ENCODE results near the gene EIF6.
A peak's percentile ranks its signal among the peaks of the same experiment; 100 is the strongest.

EIF6 gene

DNA sequence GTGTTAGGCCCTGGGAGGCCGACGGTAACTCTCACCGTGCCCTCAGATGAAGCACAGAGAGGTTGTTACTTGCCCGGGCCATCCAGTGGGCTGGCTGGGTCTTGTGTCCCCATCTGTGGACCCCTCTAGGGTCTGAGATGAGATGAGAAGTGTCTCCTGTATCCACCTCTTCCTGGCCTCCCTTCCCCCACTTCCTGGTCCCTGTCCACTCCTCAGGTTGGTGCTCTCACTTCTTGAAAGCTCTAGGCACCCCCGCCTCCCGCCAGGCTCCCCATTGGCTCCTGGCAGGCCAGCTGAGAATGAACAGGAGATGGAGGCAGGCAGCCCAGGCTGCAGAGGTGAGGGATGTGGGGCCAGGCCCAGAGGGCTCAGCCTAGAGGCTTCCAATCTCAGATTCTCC lies 8.2 kb downstream of the EIF6 start:
- WGBS (ENCODE audit: extremely low coverage, insufficient coverage, insufficient read length): no CpG with 5 or more reads among the region's 6 CpGs
- Histone ChIP-seq H4K91ac (ENCODE audit: low read depth, low read length) (no peak overlapping the region), H3K27me3 (ENCODE audit: insufficient read depth, low read length) (no peaks in the 10 kb centered on the region), H3K9me3 (ENCODE audit: insufficient read depth, low read depth, low read length) (peaks cover 2% of the 10 kb centered on the region), H4K12ac (ENCODE audit: low read depth, low read length) (peak overlapping the region; percentile 8), H3K4me2 (ENCODE audit: low read length) (peak overlapping the region; percentile 67), H3K79me2 (ENCODE audit: control insufficient read depth, insufficient read depth, low read length, poor library complexity) (peaks cover 7% of the 10 kb centered on the region), H2AFZ (ENCODE audit: insufficient read depth, low read length, poor library complexity) (no peak overlapping the region), H2BK12ac (ENCODE audit: low read length) (no peak overlapping the region), H3K27ac (ENCODE audit: low read depth, low read length) (no peak overlapping the region), H3K4ac (ENCODE audit: low read depth, low read length) (peak overlapping the region; percentile 60), H2BK120ac (ENCODE audit: insufficient read depth, low read length, poor library complexity) (no peak overlapping the region), H3K18ac (ENCODE audit: low read length) (peak overlapping the region; percentile 33), H3K4me1 (ENCODE audit: control insufficient read depth in 1 of 2, insufficient read depth in 2 of 2, low read length in 2 of 2) (peaks cover 10 to 11% of the 10 kb centered on the region in 2 experiments), H4K8ac (ENCODE audit: low read depth, low read length) (no peak overlapping the region), H3K4me3 (ENCODE audit: low read depth, low read length) (no peak overlapping the region), H3K36me3 (ENCODE audit: control insufficient read depth in 1 of 2, insufficient read depth in 2 of 2, low read length in 2 of 2) (peaks cover 48 to 50% of the 10 kb centered on the region in 2 experiments), H3K14ac (ENCODE audit: low read length) (peak overlapping the region; percentile 24), H3K23ac (ENCODE audit: low read length) (no peak overlapping the region), H3K9ac (ENCODE audit: low read length) (no peak overlapping the region), H2AK5ac (ENCODE audit: low read length) (peak overlapping the region; percentile 35), H3K79me1 (ENCODE audit: low read length) (peaks cover 9% of the 10 kb centered on the region), H2BK5ac (ENCODE audit: low read depth, low read length, poor library complexity) (no peak overlapping the region)
- DNase-seq: no peak

DNA sequence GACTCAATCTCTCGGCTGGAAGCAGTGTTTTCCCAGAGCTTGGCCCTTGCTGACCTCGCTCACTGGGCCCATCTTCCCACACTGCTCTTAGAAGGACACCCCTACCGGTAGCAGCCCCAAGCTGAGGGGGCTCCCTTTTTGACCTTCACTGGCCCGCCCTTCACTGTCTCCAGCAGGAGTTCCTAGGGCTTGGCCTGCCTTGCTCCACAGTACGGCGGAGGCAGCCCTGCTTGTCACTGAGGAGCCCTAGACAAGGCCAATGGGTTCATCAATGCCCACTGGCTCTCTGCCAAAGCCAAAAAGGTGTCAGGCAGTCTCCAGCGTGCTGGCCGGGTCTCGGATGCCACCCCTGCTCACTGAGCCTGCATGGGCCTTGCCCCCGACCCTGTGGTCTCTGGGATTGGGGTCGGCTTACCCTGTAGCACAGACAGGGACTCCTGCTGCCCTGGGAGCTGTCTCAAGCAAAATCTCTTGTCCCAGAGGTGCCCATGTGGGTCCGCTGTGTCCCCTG lies 8.8 kb downstream of the EIF6 start:
- no CpG with 5 or more reads among the region's 12 CpGs for WGBS (ENCODE audit: extremely low coverage, insufficient coverage, insufficient read length)
- no peak overlapping the region for H4K91ac ChIP-seq (ENCODE audit: low read depth, low read length)

DNA sequence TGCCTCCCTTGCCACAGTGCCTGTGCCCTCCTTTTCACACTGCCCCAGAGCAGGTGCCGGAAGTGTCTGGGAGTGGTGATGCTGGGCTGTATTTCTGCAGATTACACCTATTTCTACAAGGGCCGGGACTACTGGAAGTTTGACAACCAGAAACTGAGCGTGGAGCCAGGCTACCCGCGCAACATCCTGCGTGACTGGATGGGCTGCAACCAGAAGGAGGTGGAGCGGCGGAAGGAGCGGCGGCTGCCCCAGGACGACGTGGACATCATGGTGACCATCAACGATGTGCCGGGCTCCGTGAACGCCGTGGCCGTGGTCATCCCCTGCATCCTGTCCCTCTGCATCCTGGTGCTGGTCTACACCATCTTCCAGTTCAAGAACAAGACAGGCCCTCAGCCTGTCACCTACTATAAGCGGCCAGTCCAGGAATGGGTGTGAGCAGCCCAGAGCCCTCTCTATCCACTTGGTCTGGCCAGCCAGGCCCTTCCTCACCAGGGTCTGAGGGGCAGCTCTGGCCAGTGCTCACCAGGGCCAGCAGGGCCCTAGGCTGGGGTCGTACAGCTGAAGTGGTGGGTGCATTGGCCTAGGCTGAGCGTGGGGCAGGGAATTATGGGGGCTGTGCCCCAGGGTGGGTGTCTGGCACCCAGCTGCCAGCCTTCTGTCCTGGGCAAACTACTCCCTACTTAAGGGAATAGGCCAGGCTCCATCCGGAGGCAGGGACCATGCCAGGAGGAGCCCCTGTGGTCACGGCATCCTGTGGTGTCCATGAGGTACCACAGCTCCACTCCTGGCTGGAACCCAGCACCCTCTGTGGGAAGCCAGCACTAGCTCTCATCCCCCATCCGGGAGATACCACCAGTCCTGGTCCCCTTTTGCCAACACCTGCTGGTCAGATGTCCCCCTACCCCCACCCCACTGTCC lies 10.1 kb downstream of the EIF6 start:
- no peak overlapping the region for H3K27ac ChIP-seq (ENCODE audit: low read depth, low read length)
- peaks cover 7% of the 10 kb centered on the region for H3K79me2 ChIP-seq (ENCODE audit: control insufficient read depth, insufficient read depth, low read length, poor library complexity)
- H3K4me1 ChIP-seq (ENCODE audit: control insufficient read depth in 1 of 2, insufficient read depth in 2 of 2, low read length in 2 of 2): peaks cover 26 to 28% of the 10 kb centered on the region in 2 experiments
- no peak overlapping the region for H4K12ac ChIP-seq (ENCODE audit: low read depth, low read length)
- no peak overlapping the region for H2BK12ac ChIP-seq (ENCODE audit: low read length)
- H2BK5ac ChIP-seq (ENCODE audit: low read depth, low read length, poor library complexity): no peak overlapping the region
- H2AK5ac ChIP-seq (ENCODE audit: low read length): no peak overlapping the region
- no peak overlapping the region for H4K91ac ChIP-seq (ENCODE audit: low read depth, low read length)
- H3K79me1 ChIP-seq (ENCODE audit: low read length): peaks cover 21% of the 10 kb centered on the region
- no peak overlapping the region for H3K9ac ChIP-seq (ENCODE audit: low read length)
- H3K9me3 ChIP-seq (ENCODE audit: insufficient read depth, low read depth, low read length): peaks cover under 1% of the 10 kb centered on the region
- H2BK120ac ChIP-seq (ENCODE audit: insufficient read depth, low read length, poor library complexity): no peak overlapping the region
- H3K36me3 ChIP-seq (ENCODE audit: control insufficient read depth in 1 of 2, insufficient read depth in 2 of 2, low read length in 2 of 2): peaks cover 31 to 34% of the 10 kb centered on the region in 2 experiments
- WGBS (ENCODE audit: extremely low coverage, insufficient coverage, insufficient read length): no CpG with 5 or more reads among the region's 24 CpGs
- no peak overlapping the region for H2AFZ ChIP-seq (ENCODE audit: insufficient read depth, low read length, poor library complexity)
- H4K8ac ChIP-seq (ENCODE audit: low read depth, low read length): no peak overlapping the region
- H3K4me2 ChIP-seq (ENCODE audit: low read length): no peak overlapping the region
- no peak overlapping the region for H3K4me3 ChIP-seq (ENCODE audit: low read depth, low read length)
- no peak for DNase-seq
- no peak overlapping the region for H3K14ac ChIP-seq (ENCODE audit: low read length)
- peak overlapping the region; percentile 15 for H3K18ac ChIP-seq (ENCODE audit: low read length)
- no peak overlapping the region for H3K23ac ChIP-seq (ENCODE audit: low read length)
- H3K4ac ChIP-seq (ENCODE audit: low read depth, low read length): no peak overlapping the region
- no peaks in the 10 kb centered on the region for H3K27me3 ChIP-seq (ENCODE audit: insufficient read depth, low read length)

More for the DNA sequence above, 8.8 kb downstream of the EIF6 start:
- Histone ChIP-seq H3K27ac (ENCODE audit: low read depth, low read length) (no peak overlapping the region), H2AFZ (ENCODE audit: insufficient read depth, low read length, poor library complexity) (no peak overlapping the region), H3K4me2 (ENCODE audit: low read length) (no peak overlapping the region), H4K8ac (ENCODE audit: low read depth, low read length) (no peak overlapping the region), H3K36me3 (ENCODE audit: control insufficient read depth in 1 of 2, insufficient read depth in 2 of 2, low read length in 2 of 2) (peaks cover 45 to 46% of the 10 kb centered on the region in 2 experiments), H3K79me1 (ENCODE audit: low read length) (peaks cover 11% of the 10 kb centered on the region), H2AK5ac (ENCODE audit: low read length) (no peak overlapping the region), H3K9me3 (ENCODE audit: insufficient read depth, low read depth, low read length) (peaks cover 2% of the 10 kb centered on the region), H3K4me1 (ENCODE audit: control insufficient read depth in 1 of 2, insufficient read depth in 2 of 2, low read length in 2 of 2) (peaks cover 14 to 15% of the 10 kb centered on the region in 2 experiments), H2BK120ac (ENCODE audit: insufficient read depth, low read length, poor library complexity) (no peak overlapping the region), H2BK5ac (ENCODE audit: low read depth, low read length, poor library complexity) (no peak overlapping the region), H3K4me3 (ENCODE audit: low read depth, low read length) (no peak overlapping the region), H3K79me2 (ENCODE audit: control insufficient read depth, insufficient read depth, low read length, poor library complexity) (peaks cover 7% of the 10 kb centered on the region), H3K4ac (ENCODE audit: low read depth, low read length) (no peak overlapping the region), H3K9ac (ENCODE audit: low read length) (no peak overlapping the region), H3K14ac (ENCODE audit: low read length) (no peak overlapping the region), H3K23ac (ENCODE audit: low read length) (no peak overlapping the region), H3K27me3 (ENCODE audit: insufficient read depth, low read length) (no peaks in the 10 kb centered on the region), H4K12ac (ENCODE audit: low read depth, low read length) (no peak overlapping the region), H3K18ac (ENCODE audit: low read length) (no peak overlapping the region), H2BK12ac (ENCODE audit: low read length) (no peak overlapping the region)
- no peak for DNase-seq

DNA sequence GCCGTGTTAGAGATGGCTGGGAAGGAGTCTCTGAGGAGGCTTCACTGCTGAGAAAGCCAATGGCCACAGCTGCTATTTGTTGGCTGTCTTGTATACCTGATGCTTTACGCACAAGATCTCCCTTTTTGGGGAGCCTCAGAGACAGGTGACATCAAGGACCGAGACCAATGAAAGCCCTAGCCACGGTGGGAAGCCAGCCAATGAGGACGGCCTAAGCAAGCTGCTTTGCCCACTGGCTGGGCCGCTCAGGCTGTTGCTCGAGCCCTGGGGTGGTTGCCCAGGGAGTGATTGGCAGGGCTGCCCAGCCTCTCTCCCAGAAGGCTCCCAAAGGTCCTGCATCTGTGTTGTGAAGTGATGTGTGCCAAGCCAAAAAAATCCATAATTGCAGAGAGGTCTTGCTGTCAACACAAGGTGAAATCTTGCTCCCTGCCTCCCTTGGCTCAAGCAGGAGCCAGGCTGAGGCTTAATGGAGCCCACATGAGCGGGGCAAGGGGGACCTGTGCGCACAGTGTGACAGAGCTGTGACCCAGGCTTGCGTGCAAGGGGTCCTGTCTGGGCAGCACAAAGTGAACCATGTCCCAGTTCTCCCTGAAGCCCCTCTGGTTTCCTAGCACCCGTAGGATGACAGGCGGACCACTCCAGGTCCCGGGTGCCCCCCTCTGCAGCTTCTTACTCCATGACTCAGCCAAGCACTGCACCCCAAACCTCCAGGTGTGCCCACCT lies 11.0 kb downstream of the EIF6 start:
- no peak overlapping the region for H2BK5ac ChIP-seq (ENCODE audit: low read depth, low read length, poor library complexity)

More for the DNA sequence above, 11.0 kb downstream of the EIF6 start:
- H3K27me3 ChIP-seq (ENCODE audit: insufficient read depth, low read length): no peaks in the 10 kb centered on the region
- no peak overlapping the region for H4K8ac ChIP-seq (ENCODE audit: low read depth, low read length)
- H4K12ac ChIP-seq (ENCODE audit: low read depth, low read length): no peak overlapping the region
- peaks cover 7% of the 10 kb centered on the region for H3K79me2 ChIP-seq (ENCODE audit: control insufficient read depth, insufficient read depth, low read length, poor library complexity)
- no peak overlapping the region for H3K18ac ChIP-seq (ENCODE audit: low read length)
- H3K36me3 ChIP-seq (ENCODE audit: control insufficient read depth in 1 of 2, insufficient read depth in 2 of 2, low read length in 2 of 2): peaks cover 23 to 27% of the 10 kb centered on the region in 2 experiments
- no peak overlapping the region for H3K4me2 ChIP-seq (ENCODE audit: low read length)
- H2AK5ac ChIP-seq (ENCODE audit: low read length): no peak overlapping the region
- no peak overlapping the region for H2AFZ ChIP-seq (ENCODE audit: insufficient read depth, low read length, poor library complexity)
- no peak overlapping the region for H4K91ac ChIP-seq (ENCODE audit: low read depth, low read length)
- H3K14ac ChIP-seq (ENCODE audit: low read length): no peak overlapping the region
- no peak overlapping the region for H3K4ac ChIP-seq (ENCODE audit: low read depth, low read length)
- no peak overlapping the region for H2BK120ac ChIP-seq (ENCODE audit: insufficient read depth, low read length, poor library complexity)
- peaks cover 21% of the 10 kb centered on the region for H3K79me1 ChIP-seq (ENCODE audit: low read length)
- no peak for DNase-seq
- no peak overlapping the region for H3K27ac ChIP-seq (ENCODE audit: low read depth, low read length)
- H3K23ac ChIP-seq (ENCODE audit: low read length): no peak overlapping the region
- H3K4me1 ChIP-seq (ENCODE audit: control insufficient read depth in 1 of 2, insufficient read depth in 2 of 2, low read length in 2 of 2): peaks cover 26 to 29% of the 10 kb centered on the region in 2 experiments
- H3K9ac ChIP-seq (ENCODE audit: low read length): no peak overlapping the region
- no peak overlapping the region for H3K4me3 ChIP-seq (ENCODE audit: low read depth, low read length)
- H2BK12ac ChIP-seq (ENCODE audit: low read length): no peak overlapping the region
- no peaks in the 10 kb centered on the region for H3K9me3 ChIP-seq (ENCODE audit: insufficient read depth, low read depth, low read length)
- WGBS (ENCODE audit: extremely low coverage, insufficient coverage, insufficient read length): no CpG with 5 or more reads among the region's 13 CpGs
